ENCODE data around the gene SNHG17.
"Not testable (repeated sequence)": the region's sequence is repeated elsewhere in the genome, so short reads cannot be mapped to it uniquely, and the experiment has no call there.

The SNHG17 gene

DNA sequence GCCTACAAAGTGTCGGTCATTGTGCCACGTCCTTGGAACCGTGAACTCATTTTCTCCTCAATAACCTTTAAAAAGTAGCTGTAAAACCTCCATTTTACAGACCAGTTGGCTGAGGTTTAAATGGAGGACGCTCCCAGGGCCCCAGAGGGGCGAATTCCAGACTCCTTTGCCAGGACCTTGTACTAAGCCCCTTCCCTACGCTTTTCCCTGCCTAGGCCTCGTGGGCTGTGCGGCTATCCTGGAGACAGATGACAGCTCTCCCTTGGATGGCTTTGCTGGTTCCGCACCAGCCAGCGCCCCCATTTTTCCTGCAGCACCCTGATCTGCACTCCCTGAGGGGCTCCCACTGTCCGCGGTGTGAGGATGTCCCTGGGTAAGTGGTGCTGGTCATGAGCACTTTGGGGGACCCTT lies 12.1 kb upstream of the SNHG17 start:
- DNase-seq = no peak

DNA sequence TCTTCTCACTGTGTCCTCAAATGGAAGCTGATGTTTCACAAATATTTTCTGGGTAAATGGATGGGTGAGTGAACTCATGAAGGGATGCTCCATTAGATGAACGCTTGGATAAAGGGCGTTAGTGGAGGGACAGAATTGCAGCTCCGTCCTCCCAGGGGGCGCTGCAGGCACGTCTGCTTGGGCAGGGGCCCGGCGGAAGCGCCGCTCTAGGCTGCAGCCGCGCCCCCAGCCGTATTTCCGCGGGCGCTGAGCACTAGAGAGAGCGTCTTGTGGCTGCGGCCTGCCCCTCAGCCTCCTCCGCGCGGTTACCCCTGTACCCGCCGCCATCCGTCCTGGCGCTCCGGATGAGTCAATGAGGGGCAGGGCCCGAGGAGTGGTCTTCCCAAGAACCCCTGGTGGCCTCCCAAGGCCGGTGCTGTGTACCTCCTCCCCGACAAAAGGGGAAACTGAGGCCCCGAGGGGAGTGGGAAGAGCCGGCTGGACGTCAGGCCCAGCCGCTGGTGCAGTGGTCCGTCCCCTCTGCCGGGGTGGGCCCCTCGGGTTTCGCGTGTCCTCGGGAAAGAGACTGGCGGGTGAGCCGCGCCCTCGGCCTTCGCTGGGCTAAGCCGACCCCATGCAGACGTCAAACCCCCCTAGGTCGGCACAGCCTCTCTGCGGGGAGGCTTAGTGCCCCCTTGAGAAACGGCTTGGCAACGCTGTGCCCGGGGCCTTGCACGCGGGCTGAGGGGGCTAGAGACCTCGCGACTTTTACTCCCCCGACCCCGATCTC lies 11.5 kb upstream of the SNHG17 start:
- peak; percentile 83 for DNase-seq

GRCh38 chr20:38445901-38446425 lies 10.8 kb upstream of the SNHG17 start:
- DNase-seq = no peak

DNA sequence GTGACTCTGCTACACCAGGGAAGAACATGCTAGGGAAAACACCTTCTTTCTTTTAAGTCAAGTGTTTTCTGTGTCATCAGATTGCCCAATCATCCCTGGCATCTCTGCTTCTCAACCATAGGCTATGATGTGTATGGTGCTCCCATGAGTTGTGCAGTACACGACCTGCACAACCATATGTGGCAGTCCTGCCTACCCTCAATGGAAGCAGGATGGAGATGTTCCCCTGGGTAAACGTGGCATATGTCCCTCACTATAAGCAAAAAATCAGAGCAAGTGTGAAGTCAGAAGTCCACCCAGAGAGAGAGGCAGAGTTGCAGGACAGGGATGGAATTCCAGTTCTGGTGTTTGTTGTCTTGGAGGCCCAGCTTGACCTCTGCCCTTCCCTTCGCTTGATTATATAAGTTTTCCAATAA lies 10.3 kb upstream of the SNHG17 start:
- DNase-seq = no peak

GRCh38 chr20:38441916-38442315 lies 6.8 kb upstream of the SNHG17 start:
- DNase-seq = no peak

DNA sequence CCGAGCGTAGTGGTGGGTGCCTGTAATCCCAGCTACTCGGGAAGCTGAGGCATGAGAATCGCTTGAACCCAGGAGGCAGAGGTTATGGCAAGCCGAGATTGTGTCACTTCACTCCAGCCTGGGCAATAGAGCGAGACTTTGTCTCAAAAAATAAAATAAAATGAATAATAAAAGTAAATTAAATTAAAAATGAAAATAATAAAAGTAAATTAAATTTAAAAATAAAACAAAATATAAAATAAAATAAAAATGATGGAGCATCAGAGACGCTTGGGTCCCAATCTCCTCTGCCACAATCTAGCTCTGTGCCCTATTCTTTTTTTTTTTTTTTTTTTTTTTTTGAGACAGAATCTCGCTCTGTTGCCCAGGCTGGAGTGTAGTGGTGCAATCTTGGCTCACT lies 6.0 kb upstream of the SNHG17 start:
- not testable (repeated sequence) for DNase-seq

DNA sequence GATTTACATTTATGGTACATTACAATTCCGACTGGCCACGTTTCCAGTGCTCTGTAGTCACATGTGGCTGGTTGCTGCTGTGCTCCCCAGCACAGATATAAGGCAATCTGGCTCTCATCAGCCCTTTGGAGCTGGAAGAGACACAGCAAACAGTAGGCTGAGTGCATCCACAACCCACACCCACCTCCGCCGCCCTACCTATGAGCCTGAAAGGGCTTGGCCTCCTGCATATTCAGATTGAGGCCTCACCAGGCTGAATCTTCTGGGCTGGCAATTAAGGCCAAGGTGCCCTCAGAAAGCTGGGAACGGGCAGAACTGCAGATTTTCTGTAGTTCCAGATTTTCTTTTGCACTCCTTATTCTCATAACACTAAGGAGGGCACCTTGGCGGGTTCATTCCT lies 2.7 kb upstream of the SNHG17 start:
- DNase-seq = no peak

- DNase-seq = no peak
Measured at GRCh38 chr20:38435555-38435939, 419 bp upstream of the SNHG17 start.

GRCh38 chr20:38434301-38434741 lies 807 bp downstream of the SNHG17 start:
- DNase-seq = no peak

DNA sequence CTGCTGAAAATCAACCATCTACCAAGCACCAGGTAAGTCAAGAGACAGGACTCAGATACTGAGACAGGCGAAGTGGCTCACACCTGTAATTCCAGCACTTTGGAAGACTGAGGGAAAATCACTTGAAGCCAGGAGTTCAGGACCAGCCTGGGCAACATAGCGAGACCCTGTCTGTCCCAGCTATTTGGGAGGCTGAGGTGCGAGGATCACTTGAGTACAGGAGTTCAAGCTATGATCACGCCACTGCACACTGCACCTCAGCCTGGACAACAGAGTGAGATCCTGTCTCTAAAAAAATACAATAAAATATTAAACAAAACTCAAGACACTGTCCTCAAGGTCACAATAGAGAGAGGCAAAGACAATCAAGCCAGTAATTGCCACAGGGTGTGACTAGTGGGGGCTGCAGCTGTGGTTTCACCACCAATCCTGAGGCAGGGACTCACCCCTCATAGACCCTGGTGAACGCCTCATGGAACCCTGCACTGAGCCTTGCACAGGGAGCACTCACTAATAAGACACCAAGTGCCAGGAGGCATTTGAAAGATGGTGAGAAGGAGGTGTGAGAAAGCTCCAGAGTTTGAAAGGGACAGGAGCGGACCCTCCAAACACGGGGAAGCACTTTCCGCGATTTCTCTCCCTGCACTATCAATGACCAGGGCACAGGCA lies 1.7 kb downstream of the SNHG17 start:
- no peak for DNase-seq

DNA sequence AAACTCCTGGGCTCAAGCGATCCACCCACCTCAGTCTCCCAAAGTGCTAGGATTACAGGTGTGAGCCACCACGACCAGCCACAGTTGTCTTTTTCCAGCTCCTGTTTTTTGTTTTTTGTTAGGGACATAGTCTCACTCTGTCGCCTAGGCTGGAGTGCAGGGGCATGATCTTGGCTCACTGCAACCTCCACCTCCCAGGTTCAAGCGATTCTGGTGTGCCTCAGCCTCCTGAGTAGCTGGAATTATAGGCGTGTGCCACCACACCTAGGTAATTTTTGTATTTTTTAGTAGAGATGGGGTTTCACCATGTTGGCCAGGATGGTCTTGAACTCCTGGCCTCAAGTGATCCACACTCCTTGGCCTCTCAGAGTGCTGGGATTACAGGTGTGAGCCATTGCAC lies 2.3 kb downstream of the SNHG17 start:
- DNase-seq = not testable (repeated sequence)

DNA sequence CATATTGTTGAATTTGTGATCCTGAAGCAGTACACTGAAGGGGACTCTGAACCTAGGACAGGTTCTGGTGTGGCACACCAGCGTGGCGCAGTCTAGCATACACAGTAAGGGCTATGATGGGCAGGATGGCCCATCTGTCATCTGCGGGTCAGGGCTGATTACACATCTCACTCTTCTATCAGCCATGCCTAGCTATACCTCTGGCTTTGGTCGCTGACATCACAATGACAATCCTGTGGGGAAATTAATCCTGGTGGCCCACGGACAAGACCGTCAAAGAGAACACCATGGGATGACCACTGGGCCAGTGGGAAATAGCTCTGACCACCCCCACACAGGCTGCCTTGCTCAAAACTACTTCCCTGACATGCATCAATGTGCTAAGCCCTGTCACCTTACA lies 2.8 kb downstream of the SNHG17 start:
- no peak for DNase-seq

DNA sequence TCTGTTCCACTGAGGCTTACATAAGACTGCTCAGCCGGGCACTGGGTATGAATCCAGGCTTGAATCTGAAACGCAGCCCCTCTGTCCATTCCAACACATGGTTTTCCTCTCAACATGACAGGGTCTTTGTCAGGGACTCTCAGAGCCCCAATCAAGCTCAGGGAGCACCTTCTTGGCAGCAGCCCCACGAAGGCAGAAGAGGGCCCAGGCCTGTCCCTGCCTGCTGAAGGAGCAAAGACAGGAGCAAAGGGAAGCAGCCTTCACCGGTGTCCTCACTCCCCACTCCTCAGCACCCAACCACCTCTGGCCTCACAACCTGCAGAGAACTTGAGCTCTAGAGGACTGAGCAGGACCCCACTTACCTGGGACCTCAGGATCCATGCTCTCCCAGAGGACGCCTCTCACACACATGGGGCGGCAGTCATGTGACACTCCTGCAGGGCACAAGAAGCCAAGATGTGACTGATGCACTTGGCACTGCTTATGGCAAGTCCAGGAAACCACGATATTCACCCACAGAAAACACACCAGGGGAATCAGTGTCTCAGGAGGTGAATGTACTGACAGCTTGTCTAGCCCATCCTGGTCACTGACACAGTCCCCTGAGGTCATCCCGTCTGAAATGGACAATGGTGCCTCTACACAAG lies 4.3 kb downstream of the SNHG17 start:
- DNase-seq = no peak

DNA sequence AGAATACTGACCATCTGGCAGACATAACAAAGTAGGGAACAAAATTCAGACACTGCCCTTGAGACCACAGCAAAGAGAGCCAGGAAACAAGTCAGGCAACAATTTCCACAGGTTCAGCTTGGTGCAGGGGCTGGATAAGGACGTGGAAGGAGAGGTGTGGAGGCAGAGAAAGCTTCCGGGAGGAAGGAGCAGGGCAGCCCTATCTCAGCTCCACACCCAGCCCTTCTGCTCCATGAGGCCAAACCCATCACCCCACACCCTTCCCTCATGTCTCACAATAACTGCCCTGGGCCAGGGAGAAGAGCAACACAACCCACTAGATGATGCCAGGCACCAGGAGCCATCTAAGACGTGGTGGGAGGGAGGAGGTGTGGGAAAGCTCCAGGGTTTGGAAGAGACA lies 5.8 kb downstream of the SNHG17 start:
- DNase-seq = no peak

DNA sequence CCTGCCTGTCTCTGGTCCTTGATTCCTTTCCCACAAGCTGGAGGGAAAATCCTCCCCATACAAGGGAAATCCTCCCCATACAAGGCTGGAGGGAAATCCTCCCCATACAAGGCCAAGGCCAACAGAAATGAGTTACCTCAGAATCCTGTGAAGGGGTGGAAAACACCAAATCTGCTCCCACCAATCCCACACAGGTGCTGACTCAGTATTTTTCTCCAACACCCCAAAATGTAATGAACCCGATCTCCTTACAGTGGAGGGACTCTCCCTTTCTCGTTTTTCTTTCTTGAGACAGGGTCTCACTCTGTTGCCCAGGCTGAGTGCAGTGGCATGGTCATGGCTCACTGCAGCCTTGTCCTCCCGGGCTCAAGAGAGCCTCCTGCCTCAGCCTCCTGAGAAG lies 6.3 kb downstream of the SNHG17 start:
- DNase-seq = no peak

- DNase-seq = no peak
Measured at GRCh38 chr20:38427655-38428023, 7.5 kb downstream of the SNHG17 start.

DNA sequence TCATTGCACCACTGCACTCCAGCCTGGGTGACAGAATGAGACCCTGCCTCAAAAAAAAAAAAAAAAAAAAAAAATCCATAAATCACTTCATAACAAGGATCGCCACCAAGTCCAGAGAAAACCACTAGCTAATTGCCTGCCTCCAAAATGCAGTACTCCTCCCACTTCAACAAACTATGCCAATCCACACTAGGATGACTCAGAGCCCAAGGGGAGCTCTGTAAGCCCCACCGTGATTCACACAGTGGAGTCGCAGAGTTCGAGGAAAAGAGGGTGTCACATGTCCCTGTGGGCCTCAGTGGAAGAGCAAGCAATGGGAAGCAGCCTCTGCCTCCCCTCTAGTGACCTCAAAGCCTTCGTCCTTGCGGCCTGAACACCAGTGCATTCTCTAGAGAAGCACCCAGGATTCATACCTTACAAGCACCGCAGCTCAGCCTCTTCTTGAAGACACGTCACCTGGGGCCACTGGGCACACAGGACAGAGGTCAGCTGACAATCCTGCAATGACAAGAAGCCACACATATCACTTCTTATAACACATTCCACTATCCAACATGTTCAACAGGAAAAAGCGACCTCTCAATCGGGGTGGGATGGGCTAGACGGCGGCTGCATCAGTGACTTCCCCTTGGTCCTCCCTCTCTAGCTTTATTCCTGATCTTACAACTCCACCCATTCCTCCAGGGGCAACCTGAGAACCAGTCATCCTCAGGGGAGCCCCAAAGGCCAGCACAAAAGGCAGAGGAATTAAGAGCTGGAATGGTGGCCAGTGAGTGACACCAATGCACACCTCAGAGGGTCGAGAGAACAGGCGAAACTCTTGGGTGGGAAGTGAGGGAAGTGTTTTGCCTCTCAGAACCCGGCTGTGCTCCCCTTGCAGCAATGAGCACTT lies 8.9 kb downstream of the SNHG17 start:
- DNase-seq = no peak

GRCh38 chr20:38424401-38424800 lies 10.7 kb downstream of the SNHG17 start:
- DNase-seq = no peak

GRCh38 chr20:38423541-38423940 lies 11.6 kb downstream of the SNHG17 start:
- DNase-seq = no peak

GRCh38 chr20:38421915-38422314 lies 13.2 kb downstream of the SNHG17 start:
- DNase-seq = no peak

- no peak for DNase-seq
Measured at GRCh38 chr20:38420388-38421085, 14.6 kb downstream of the SNHG17 start.

DNA sequence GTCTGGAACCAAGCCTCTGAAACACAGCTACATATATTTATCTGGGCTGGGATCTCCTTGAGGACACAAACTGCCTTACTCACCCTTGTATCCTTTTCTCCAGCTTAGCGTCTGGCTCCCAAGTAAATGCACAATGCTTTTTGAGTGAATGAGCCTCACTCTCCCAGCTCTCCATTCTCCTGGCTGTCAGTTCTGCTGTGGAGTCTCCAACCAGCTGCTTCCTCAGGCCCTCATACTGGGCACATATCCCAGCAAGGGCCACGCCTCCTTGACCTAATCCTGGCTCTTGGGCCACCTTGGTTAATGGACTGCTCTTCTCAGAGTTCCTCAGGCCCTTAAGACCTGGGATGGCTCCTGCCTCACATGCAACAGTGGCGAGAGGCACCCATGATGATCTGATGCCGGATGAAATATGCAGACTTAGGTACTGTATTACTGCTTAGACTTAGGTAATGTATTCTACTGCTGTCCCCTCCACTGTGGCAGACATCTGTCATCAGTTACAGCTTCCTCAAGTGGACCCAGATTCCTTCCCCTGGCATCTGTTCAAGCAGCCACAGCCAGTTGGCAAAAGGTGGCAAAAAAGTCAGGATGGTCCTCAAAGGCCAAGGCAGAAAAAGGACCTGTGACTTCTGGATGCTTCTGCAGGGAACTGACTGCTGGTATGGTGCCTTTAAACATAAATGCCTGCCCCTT lies 16.5 kb downstream of the SNHG17 start:
- DNase-seq = no peak

Data from NK-92 treated with Interleukin-12 subunit alpha and Interleukin-12 subunit beta, amount 100 ng/mL, for 24 hours (cell line).